MM.1S (cell line): Measurements from ENCODE around the gene EIF2B4.

ENCODE experiments used
- DNase-seq: peaks from one replicate; pipeline ENCODE4 v3.0.0-alpha.2; 2015
- H2AFZ ChIP-seq: fragments of 300-600 bp; sonication (generic); 2 replicates; pipeline ENCODE4 v1.6.0; 2016; ENCODE audit warnings: antibody characterized with exemption, low read length
- H3F3A ChIP-seq: fragments of 300-600 bp; sonication (generic); 2 replicates; pipeline ENCODE4 v1.6.1; 2016; ENCODE audit warnings: mild to moderate bottlenecking, antibody characterized with exemption, low read length, moderate library complexity, mixed read lengths; ENCODE audit not compliant: insufficient read depth
- H3K27ac ChIP-seq: fragments of 300-600 bp; sonication (generic); 2 replicates; pipeline ENCODE4 v1.5.1; 2016; ENCODE audit warnings: mild to moderate bottlenecking, low read length
- H3K27me3 ChIP-seq: fragments of 300-600 bp; sonication (generic); replicated peaks from 2 replicates; pipeline ENCODE4 v1.6.0; 2016; ENCODE audit warnings: low read length; ENCODE audit not compliant: insufficient read depth
- H3K36me3 ChIP-seq: fragments of 300-600 bp; sonication (generic); replicated peaks from 2 replicates; pipeline ENCODE4 v1.6.1; 2016; ENCODE audit warnings: mild to moderate bottlenecking, low read length, mixed read lengths; ENCODE audit not compliant: insufficient read depth
- H3K4me1 ChIP-seq: fragments of 300-600 bp; sonication (generic); 2 replicates; pipeline ENCODE4 v1.6.1; 2016; ENCODE audit warnings: low read length, mixed read lengths
- H3K4me2 ChIP-seq: fragments of 300-600 bp; sonication (generic); 2 replicates; pipeline ENCODE4 v1.6.0; 2016; ENCODE audit warnings: low read depth, low read length
- H3K4me3 ChIP-seq: fragments of 300-600 bp; sonication (generic); 2 replicates; pipeline ENCODE4 v1.5.1; 2016; ENCODE audit warnings: low read length, mixed read lengths
- H3K79me2 ChIP-seq: fragments of 300-600 bp; sonication (generic); 2 replicates; pipeline ENCODE4 v1.6.1; 2016; ENCODE audit warnings: mixed run types, low read length, mixed read lengths
- H3K9ac ChIP-seq: fragments of 300-600 bp; sonication (generic); 2 replicates; pipeline ENCODE4 v1.6.1; 2016; ENCODE audit warnings: low read length, mixed read lengths
- H3K9me2 ChIP-seq: fragments of 300-600 bp; sonication (generic); replicated peaks from 2 replicates; pipeline ENCODE4 v1.6.1; 2016; ENCODE audit warnings: mild to moderate bottlenecking, low read length, mixed read lengths; ENCODE audit not compliant: insufficient read depth
- H3K9me3 ChIP-seq: fragments of 300-600 bp; sonication (generic); replicated peaks from 2 replicates; pipeline ENCODE4 v1.6.1; 2016; ENCODE audit warnings: mild to moderate bottlenecking, low read length, mixed read lengths; ENCODE audit not compliant: insufficient read depth
- H4K20me1 ChIP-seq: fragments of 300-600 bp; sonication (generic); 2 replicates; pipeline ENCODE4 v1.6.1; 2016; ENCODE audit warnings: mild to moderate bottlenecking, low read length, moderate library complexity, mixed read lengths; ENCODE audit not compliant: insufficient read depth
- EZH2 ChIP-seq: fragments of 300-600 bp; sonication (generic); optimal IDR thresholded peaks from 2 replicates; pipeline ENCODE3; 2017; ENCODE audit warnings: low read depth, mild to moderate bottlenecking, antibody characterized with exemption, low read length, mixed read lengths
- EZH2phosphoT487 ChIP-seq: fragments of 300-600 bp; sonication (generic); IDR thresholded peaks from 2 replicates; pipeline ENCODE4 v1.6.1; 2018; ENCODE audit warnings: antibody characterized with exemption, low read length
- TF ChIP-seq, protein P1 (sequence below): fragments of 300-600 bp; sonication (generic); IDR thresholded peaks from 2 replicates; pipeline ENCODE4 v1.5.1; 2016; ENCODE audit warnings: antibody characterized with exemption, low read length, mixed read lengths

EIF2B4 gene

GRCh38 chr2:27363933-27364332, 6.2 kb downstream of the EIF2B4 start:
- Histone ChIP-seq H3K27me3 (no peaks in the 10 kb centered on the region), H3K9me2 (no peaks in the 10 kb centered on the region), H3K9ac (no peak overlapping the region), H3K4me3 (no peak overlapping the region), H2AFZ (no peak overlapping the region), H3K27ac (no peak overlapping the region), H3K79me2 (peaks cover 17% of the 10 kb centered on the region), H4K20me1 (no peaks in the 10 kb centered on the region), H3K36me3 (peaks cover 2% of the 10 kb centered on the region), H3K4me1 (peaks cover 5% of the 10 kb centered on the region; the same call in 1 of the 2 replicates), H3F3A (peaks cover 6% of the 10 kb centered on the region), H3K9me3 (no peaks in the 10 kb centered on the region), H3K4me2 (no peak overlapping the region)
- no peak for DNase-seq
- TF ChIP-seq, protein P1, sequence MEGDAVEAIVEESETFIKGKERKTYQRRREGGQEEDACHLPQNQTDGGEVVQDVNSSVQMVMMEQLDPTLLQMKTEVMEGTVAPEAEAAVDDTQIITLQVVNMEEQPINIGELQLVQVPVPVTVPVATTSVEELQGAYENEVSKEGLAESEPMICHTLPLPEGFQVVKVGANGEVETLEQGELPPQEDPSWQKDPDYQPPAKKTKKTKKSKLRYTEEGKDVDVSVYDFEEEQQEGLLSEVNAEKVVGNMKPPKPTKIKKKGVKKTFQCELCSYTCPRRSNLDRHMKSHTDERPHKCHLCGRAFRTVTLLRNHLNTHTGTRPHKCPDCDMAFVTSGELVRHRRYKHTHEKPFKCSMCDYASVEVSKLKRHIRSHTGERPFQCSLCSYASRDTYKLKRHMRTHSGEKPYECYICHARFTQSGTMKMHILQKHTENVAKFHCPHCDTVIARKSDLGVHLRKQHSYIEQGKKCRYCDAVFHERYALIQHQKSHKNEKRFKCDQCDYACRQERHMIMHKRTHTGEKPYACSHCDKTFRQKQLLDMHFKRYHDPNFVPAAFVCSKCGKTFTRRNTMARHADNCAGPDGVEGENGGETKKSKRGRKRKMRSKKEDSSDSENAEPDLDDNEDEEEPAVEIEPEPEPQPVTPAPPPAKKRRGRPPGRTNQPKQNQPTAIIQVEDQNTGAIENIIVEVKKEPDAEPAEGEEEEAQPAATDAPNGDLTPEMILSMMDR, result no peak
- TF ChIP-seq EZH2 (no peak), EZH2phosphoT487 (no peak)

DNA sequence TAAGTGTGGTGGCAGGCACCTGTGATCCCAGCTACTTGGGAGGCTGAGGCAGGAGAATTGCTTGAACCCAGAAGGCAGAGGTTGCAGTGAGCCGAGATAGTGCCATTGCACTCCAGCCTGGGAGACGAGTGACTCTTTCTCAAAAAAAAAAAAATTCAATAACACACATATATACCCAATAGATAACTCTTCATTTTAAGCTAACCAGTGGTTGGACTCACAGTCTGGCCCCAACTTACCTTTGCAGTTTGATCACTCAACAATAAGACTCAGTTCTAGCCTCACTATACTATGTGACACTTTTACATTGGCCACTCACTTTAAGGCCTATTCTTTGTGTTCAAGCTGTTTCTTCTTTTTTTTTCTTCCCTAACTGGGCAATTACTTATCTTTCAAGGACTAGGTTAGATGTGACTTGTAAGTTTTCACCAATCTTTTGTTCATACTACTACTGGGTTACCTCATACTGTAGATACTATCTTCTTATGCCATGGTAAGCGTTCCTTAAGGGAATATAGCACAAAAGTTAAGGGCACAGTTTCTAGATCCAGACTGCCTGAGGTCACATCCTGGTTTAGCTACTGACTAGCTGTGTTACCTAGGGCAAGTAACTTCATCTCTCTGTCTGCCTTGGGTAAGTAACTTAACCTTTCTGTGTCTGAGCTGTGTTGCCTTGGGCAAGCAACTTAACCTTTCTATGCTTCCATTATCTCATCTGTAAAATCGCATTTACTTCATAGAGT, 7.3 kb downstream of the EIF2B4 start:
- Histone ChIP-seq H3K9ac (no peak overlapping the region), H3K4me2 (no peak overlapping the region), H3K79me2 (peaks cover 14% of the 10 kb centered on the region), H3K4me1 (no peaks in the 10 kb centered on the region; the same call in 1 of the 2 replicates), H3K4me3 (no peak overlapping the region), H3K27me3 (no peaks in the 10 kb centered on the region), H3F3A (peaks cover 6% of the 10 kb centered on the region), H3K9me3 (no peaks in the 10 kb centered on the region), H3K36me3 (peaks cover 2% of the 10 kb centered on the region), H2AFZ (no peak overlapping the region), H3K9me2 (no peaks in the 10 kb centered on the region), H4K20me1 (no peaks in the 10 kb centered on the region), H3K27ac (no peak overlapping the region)
- DNase-seq, result no peak
- no peak for TF ChIP-seq EZH2phosphoT487
- no peak for TF ChIP-seq EZH2
- TF ChIP-seq, protein P1, result no peak

DNA sequence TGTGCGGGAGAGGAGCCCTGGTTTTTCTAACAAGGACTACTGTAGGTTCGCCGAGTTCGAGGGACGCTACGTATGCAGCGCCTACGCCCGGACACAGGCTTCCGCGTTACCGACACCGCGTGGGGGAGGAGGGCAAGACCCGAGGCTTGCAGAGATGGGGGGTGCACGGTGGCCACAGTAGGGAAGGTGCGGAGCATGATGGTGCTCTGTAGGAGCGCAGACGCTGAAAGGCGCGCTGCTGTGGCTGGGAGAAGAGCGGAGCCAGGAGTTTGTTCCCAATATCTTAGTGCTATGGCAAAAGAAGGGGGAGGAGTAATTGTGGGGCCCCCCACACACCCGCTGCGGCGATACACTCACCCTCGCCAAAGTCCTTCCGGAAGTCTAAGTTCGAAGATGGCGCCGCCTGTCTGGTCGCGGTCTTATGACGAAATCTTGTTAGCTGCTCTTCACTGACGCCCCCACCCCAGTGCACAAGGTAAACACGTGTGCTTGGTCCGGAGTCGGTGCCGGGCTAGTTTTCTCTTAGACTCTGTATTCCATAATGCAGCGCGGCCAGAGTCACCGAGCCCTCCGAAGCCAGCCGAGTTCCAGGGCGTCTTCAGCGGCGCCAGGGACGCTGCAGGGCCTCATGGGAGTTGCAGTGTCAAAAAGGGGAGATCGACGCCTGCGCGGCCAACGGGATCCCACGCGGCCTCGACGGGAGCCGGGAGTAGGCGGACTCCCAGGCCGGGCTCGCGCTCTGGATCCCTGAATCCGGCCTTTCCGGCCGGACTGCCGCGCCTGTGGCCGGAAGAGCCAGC, 13.6 kb downstream of the EIF2B4 start, which contains the start of gene GTF3C2:
TSS of gene GTF3C2 (minus strand) at position 383 of the 800 bp plus-strand sequence. CDS start 13,210 bp downstream, outside the sequence.
- H3K4me2 ChIP-seq, result peak within 1 kb of the TSS; percentile 93
- peaks cover 7% of the 10 kb centered on the region for H3K4me1 ChIP-seq
- H2AFZ ChIP-seq, result peak within 1 kb of the TSS; percentile 86
- DNase-seq, result peak; percentile 95
- peak within 1 kb of the TSS; percentile 95 for H3K4me3 ChIP-seq
- TF ChIP-seq EZH2 (no peak), EZH2phosphoT487 (no peak)
- TF ChIP-seq, protein P1, result no peak
- no peaks in the 10 kb centered on the region for H3K27me3 ChIP-seq
- H3K79me2 ChIP-seq, result peaks cover 69% of the 10 kb centered on the region
- no peaks in the 10 kb centered on the region for H3K36me3 ChIP-seq
- H3F3A ChIP-seq, result peaks cover 13% of the 10 kb centered on the region
- peak within 1 kb of the TSS; percentile 97 for H3K27ac ChIP-seq
- peak within 1 kb of the TSS; percentile 90 for H3K9ac ChIP-seq
- no peaks in the 10 kb centered on the region for H3K9me3 ChIP-seq
- H3K9me2 ChIP-seq, result no peaks in the 10 kb centered on the region
- H4K20me1 ChIP-seq, result no peaks in the 10 kb centered on the region
